ENCODE data around the gene FAAP100.
"Not testable (repeated sequence)": the region's sequence is repeated elsewhere in the genome, so short reads cannot be mapped to it uniquely, and the experiment has no call there.

The FAAP100 gene

DNA sequence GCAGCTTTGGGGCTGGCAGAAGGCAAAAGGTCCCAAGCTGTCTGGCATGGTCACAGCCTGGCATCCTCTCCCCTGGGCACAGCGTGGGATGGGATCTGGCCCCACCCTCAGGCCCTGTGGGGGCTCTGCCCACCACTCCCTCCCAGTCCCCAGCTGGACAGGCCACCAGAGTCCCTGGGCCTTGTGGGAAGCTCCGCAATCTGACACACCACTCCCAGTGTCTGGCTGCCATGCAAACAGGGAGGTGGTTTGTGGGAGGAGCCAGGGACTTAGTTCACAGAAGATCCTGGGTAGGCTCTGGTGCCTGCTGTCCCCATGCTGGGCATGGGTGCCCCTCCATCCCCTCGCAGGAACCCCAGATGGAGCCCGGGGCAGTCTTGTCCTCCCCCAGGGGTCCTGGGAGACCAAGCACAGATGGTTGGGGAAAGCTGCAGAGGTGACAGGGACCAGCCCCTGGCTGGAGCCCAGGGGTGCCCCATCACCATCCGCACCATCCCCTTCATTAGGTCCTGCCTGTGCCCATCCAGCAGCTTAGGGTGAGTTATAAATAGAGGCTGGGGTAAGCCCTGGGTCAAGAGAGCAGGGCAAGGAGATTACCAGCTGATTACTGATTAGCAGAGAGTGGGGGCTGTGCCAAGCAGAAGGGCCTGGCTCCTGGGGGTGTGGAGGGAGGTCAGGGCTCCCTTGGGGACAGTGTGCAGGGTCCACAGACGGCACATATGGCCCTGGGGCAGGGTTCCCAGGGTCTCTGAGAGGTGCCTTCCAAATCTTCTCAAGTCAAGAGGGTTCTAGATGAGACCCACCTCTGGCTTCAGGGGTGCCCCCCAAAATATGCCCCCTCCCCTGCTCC, 17.8 kb downstream of the FAAP100 start:
- no peak for TF ChIP-seq ZNF274 (IDR thresholded peaks at IDR 0.05; ENCODE audit: low read depth, low read length)
- H3K4me3 ChIP-seq (ENCODE audit: low read length) = no peak overlapping the region

DNA sequence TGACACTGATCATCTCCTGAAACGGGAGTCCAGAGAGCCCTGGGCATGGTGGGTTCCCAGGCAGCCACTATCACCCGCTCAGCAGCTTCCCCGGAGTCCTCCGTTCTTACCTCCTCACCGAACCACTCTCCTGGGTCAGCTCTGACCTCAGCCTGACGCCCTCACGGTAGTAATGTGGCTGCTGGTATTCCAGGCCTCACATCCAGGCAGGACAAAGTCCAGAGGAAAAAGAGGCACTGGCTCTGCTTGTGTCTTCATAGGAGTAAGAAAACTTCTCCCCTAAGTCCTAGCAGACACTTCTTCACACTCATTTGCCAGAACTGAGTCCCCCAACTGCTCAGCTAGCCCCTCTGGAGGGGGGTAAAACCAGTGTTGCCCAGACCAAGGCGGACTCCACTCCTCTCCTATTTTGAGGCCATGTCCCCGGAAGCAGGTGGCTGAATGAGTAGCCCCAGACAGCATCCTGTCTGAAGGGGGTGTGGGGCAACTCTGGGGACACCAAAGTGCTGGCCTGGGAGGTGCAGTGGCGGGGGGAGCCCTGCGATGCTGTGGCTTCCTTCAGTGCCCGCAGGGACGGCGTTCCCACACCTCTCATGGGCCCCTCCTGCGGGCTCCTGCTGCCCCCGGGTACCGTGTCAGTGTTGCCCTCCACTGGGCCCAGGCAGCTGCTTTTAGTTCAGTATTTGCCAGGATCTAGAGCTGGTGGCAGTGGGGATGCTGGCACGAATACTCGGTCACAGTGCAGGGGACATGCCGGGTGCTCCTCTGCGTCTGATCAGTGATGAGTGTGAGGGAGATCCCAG, 18.6 kb downstream of the FAAP100 start:
- TF ChIP-seq ZNF274 (IDR thresholded peaks at IDR 0.05; ENCODE audit: low read depth, low read length) = no peak
- no peak overlapping the region for H3K4me3 ChIP-seq (ENCODE audit: low read length)

DNA sequence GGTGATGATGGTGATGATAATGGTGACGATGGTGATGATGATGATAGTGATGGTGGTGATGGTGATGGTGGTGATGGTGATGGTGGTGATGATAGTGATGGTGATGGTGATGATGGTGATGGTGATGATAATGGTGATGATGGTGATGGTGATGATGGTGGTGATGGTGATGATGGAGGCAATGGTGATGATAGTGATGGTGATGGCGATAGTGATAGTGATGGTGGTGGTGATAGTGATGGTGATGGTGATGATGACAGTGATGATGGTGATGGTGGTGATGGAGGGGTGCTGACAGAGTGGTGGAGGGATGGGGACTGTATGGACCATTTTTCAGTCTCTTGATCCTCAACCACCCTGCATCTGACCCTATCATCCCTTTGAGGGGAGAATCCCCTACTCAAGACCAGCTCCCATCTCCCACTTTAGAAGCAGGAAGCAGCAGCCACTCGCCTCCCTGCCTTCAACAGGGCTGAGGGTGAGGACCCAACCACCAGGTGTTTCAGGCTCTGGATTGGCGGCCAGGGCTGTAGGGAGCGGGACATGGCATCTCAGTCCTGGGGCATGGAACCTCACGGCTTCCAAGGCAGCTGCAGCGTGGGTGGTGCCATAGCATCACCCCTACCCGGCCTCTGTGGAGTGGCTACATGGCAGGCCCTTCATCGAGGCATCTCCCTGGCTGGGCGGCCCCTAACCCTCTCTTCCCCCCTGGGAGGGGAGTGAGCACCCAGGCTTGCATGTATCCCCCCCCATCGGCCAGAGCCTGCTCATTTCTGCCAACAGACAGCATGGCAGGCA, 19.5 kb downstream of the FAAP100 start:
- TF ChIP-seq ZNF274 (IDR thresholded peaks at IDR 0.05; ENCODE audit: low read depth, low read length) = no peak

DNA sequence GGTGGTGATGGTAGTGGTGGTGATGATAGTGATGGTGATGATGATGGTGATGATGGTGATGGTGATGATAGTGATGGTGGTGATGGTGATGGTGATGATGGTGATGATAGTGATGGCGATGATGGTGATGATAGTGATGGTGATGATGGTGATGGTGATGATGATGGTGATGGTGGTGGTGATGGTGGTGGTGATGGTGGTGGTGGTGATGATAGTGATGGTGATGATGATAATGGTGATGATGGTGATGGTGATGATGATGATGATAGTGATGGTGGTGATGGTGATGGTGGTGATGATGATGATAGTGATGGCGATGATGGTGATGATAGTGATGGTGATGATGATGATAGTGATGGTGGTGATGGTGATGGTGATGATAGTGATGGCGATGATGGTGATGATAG, 20.2 kb downstream of the FAAP100 start:
- H3K4me3 ChIP-seq (ENCODE audit: low read length) = not testable (repeated sequence)

More for the DNA sequence above, 19.5 kb downstream of the FAAP100 start:
- no peak overlapping the region for H3K4me3 ChIP-seq (ENCODE audit: low read length)

DNA sequence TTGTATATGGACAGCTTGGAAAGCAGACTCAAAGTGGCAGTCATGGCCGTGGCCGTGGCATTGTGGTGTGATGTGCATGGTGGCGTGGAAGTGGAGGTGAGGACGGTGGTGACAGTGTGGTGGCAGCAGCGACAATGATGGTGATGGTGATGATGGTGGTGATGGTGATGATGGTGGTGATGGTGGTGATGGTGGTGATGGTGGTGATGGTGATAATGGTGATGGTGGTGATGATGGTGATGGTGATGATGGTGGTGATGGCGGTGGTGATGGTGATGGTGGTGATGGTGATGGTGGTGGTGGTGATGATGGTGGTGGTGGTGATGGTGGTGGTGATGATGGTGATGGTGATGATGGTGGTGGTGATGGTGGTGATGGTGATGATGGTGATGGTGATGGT, 21.1 kb downstream of the FAAP100 start:
- H3K4me3 ChIP-seq (ENCODE audit: low read length) = not testable (repeated sequence)

DNA sequence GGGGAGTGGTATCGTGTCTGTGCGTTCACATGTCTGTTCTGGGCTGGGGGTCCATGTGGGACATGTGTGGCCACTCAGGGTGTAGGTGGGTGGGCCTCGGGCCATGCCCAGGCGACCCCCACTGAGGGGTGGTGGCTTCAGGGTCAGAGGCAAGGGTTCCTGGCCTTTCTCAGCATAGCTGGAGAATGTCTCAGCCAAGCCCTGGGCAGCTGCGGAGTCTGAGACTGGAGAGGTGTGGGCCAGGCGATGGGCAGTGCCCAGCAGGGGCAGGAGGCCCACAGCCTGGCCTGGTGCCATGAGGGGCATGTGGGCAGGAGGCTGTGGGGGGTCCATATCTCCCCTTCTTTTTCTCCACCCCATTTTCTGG, 22.7 kb downstream of the FAAP100 start:
- no peak overlapping the region for H3K4me3 ChIP-seq (ENCODE audit: low read length)
- no peak for TF ChIP-seq ZNF274 (IDR thresholded peaks at IDR 0.05; ENCODE audit: low read depth, low read length)

DNA sequence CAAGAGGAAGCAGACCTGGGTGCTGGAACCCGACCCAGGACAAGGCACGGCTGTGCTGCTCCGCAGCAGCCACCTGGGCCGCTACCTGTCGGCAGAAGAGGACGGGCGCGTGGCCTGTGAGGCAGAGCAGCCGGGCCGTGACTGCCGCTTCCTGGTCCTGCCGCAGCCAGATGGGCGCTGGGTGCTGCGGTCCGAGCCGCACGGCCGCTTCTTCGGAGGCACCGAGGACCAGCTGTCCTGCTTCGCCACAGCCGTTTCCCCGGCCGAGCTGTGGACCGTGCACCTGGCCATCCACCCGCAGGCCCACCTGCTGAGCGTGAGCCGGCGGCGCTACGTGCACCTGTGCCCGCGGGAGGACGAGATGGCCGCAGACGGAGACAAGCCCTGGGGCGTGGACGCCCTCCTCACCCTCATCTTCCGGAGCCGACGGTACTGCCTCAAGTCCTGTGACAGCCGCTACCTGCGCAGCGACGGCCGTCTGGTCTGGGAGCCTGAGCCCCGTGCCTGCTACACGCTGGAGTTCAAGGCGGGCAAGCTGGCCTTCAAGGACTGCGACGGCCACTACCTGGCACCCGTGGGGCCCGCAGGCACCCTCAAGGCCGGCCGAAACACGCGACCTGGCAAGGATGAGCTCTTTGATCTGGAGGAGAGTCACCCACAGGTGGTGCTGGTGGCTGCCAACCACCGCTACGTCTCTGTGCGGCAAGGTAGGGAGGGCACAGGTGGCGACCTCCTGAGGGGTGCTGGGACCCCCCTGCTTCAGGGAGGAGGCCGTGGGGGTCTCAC, 23.3 kb downstream of the FAAP100 start:
- no peak for TF ChIP-seq ZNF274 (IDR thresholded peaks at IDR 0.05; ENCODE audit: low read depth, low read length)
- H3K4me3 ChIP-seq (ENCODE audit: low read length) = no peak overlapping the region

DNA sequence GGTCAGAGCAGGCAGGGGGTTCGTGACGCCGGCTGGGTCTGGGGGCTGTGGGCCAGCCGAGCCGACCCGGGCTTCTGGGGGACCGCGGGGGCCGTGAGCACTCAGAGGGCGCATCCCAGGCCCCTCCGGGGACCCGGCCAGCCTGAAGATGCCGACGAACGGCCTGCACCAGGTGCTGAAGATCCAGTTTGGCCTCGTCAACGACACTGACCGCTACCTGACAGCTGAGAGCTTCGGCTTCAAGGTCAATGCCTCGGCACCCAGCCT, 23.8 kb downstream of the FAAP100 start:
- H3K4me3 ChIP-seq (ENCODE audit: low read length) = no peak overlapping the region
- TF ChIP-seq ZNF274 (IDR thresholded peaks at IDR 0.05; ENCODE audit: low read depth, low read length) = no peak

DNA sequence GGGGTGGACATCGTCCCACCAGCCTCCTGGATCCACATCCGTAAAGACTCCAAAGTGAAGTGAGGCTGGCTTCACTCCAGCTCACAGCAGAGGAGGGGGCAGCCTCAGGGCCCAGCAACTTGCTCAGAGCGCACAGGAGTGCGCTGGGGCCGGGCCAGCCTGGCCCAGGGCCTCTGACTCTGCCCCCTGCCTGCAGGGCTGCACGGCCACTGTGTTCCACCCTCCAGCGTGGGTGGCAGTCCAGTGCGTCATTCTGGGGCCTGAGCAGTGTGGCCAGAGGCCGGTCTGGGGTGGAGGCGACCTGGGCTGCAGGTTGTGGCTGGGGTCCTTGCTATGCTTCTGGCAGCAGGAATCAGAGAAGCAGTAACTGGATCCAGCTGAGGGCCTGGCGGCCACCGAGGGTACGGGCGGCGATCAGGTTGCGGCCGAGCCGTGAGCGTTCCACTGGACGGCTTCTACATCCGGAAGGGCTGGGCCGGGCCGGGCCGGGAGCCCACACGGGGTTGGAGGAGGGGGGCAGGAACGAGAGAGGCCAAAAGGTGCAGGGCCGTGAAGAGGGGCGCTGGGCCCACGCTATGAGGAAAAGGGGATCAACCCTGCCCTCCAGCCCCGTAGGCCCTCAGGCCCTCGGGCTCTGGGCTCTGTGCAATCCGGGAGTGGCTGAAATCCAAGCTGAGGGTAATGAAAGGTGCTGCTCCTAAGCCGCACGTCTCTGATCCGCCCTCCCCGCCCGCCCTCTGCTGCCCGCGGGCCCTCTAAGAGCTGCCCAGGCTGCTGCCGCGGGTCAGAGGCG, 24.4 kb downstream of the FAAP100 start, which contains the start of gene FSCN2:
TSS of gene FSCN2 (plus strand) at position 787 of the 793 bp plus-strand sequence. CDS start 155 bp downstream, outside the sequence.
- TF ChIP-seq ZNF274 (IDR thresholded peaks at IDR 0.05; ENCODE audit: low read depth, low read length) = no peak
- no peak within 1 kb of the TSS for H3K4me3 ChIP-seq (ENCODE audit: low read length)

DNA sequence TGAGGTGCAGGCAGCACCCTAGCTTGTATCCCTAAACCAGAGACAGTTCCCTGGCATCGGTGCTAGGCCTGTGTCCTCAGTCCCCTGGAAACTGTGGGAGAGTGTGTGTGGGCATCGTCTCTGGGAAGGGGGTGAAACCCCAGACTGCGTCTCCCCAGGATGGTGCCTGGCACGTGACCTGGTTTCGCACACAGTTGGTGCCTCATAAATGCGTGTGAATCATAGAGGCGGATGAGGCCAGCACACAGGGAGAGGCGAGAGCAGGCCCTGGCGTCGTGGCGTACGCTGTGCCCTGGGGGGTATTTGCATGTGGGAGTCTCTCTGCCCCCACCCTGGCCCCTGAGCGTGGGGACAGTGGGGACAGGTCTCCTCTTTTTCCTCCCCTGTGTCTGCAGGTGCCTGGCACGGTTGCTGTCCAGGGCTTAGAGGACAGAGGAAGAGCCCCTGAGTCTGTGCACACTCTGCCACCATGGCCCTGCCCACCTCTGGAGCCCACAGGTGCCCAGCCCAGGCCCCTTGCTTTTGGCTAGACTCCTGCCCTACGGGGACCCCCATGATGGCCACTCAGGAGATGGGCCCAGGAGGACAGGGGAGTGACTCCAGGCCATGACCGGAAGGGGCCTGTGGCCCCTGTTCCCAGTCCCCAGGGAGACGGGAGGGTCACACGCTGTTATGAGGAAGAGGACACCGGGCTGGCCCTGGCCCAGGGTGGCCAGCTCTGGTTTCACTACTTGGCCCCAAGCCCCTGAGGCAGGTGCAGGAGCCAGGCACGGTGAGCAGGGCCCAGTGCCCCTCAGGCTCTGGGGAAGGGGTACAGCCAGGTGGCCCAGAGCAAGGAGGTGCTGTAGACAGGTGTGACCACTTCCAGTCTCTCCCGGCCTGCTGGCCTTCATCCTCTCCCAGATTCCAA, 25.2 kb downstream of the FAAP100 start:
- no peak overlapping the region for H3K4me3 ChIP-seq (ENCODE audit: low read length)
- TF ChIP-seq ZNF274 (IDR thresholded peaks at IDR 0.05; ENCODE audit: low read depth, low read length) = no peak

DNA sequence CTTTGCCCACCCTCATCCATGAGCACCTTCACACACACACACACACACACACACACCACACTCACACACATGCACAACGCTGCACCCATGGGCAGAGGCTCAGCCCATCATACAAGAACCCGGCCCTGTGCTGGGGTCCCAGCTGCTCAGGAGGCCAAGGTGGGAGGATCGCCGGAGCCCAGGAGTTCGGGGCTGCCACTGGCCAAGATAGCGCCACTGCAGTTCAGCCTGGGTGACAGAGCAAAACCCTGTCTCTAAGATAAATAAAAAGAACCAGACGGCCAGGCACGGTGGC, 27.3 kb downstream of the FAAP100 start:
- no peak overlapping the region for H3K4me3 ChIP-seq (ENCODE audit: low read length)
- no peak for TF ChIP-seq ZNF274 (IDR thresholded peaks at IDR 0.05; ENCODE audit: low read depth, low read length)

DNA sequence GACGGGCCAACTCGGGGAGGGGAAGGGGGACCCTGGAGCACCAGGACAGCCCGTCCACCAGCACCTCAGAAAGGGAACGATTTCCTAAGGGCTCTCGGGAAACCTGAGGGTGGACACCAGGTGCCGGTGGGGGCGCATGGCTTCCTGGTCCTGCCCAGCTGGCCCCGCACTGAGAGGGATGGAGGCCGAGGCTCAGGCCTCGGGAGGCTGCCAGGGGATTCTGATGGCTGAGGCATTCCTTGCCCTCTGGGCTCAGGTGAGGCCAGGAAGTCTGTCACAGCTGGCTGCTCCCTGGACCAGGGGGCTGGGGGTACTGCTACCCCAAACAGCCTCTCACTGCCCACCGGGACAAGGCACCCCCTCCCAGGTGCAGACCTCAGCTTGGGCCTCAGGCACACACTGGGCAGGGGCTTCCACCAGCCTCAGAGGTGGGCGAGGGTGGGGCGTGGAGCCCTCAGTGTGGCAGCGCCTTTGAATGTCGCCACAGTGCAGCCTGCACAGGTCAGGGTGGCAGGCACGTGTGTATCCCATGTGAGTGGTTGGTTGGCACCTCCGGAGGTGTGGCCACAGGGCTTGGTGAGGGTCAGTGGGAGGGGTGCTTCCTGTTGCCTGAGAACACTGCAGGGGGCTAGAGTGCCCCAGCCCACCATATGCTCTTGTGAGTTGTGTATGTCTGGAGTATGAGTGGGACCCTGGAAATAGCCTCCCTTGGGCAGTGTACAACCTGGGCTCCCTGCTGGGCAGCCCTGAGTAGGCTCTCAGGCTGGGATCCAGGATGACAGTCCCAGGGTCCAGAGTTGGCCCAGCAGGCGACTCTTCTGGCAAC, 27.9 kb downstream of the FAAP100 start:
- H3K4me3 ChIP-seq (ENCODE audit: low read length) = no peak overlapping the region
- TF ChIP-seq ZNF274 (IDR thresholded peaks at IDR 0.05; ENCODE audit: low read depth, low read length) = no peak

All from GM08714 (cell line).